HepG2 (cell line): ENCODE measurements around the gene HEPACAM2. TPM values are rescaled to one million over a fixed set of nuclear protein-coding genes. Genes with fewer than 3 reads are reported as not detected.

Experiments used
- MATR3 ChIP-seq: sonication (generic); formaldehyde crosslinking; IDR thresholded peaks from 2 replicates; pipeline ENCODE4 v1.4.0; 2020; ENCODE audit warnings: missing genetic modification reagents
- ONECUT2 ChIP-seq: sonication (generic); formaldehyde crosslinking; IDR thresholded peaks from 2 replicates; pipeline ENCODE4 v1.4.0; 2020; ENCODE audit warnings: missing genetic modification reagents
- SPEN ChIP-seq: sonication (generic); formaldehyde crosslinking; IDR thresholded peaks from 2 replicates; pipeline ENCODE4 v1.5.1; 2020; ENCODE audit warnings: low read depth, mild to moderate bottlenecking, missing genetic modification reagents
- ZNF484 ChIP-seq: sonication (generic); formaldehyde crosslinking; IDR thresholded peaks from 2 replicates; pipeline ENCODE4 v1.5.1; 2020; ENCODE audit warnings: mild to moderate bottlenecking, low read depth, missing genetic modification reagents, borderline replicate concordance
- ZNF737 ChIP-seq: sonication (generic); formaldehyde crosslinking; IDR thresholded peaks from 2 replicates; pipeline ENCODE4 v1.5.0; 2020; ENCODE audit warnings: missing genetic modification reagents, mild to moderate bottlenecking, borderline replicate concordance
- ZNF75D ChIP-seq: sonication (generic); formaldehyde crosslinking; IDR thresholded peaks from 2 replicates; pipeline ENCODE4 v1.8.1; 2023; ENCODE audit warnings: missing genetic modification reagents, mild to moderate bottlenecking, borderline replicate concordance
- ZNF883 ChIP-seq: sonication (generic); formaldehyde crosslinking; IDR thresholded peaks from 2 replicates; pipeline ENCODE4 v1.5.1; 2020; ENCODE audit warnings: mild to moderate bottlenecking, missing genetic modification reagents; ENCODE audit errors: not compliant biosample characterization
- polyA plus RNA-seq, 8 experiments: library from polyadenylated mRNA; depleted of rRNA in 3 of 8; stranded (reverse) in 7 of 8; unstranded in 1 of 8; fragments of >200 nt; fragmentation: Illumina TruSeq in 4 of 8; extraction: Trizol in 4 of 8; gene quantifications; 2 replicates each; pipeline versions ENCODE4 v1.2.1 to v1.2.3, GENCODE V29; 2011 to 2016; ENCODE audit warnings: low read depth in 4 of 8, missing spikeins in 1 of 8, mixed read lengths in 1 of 8; ENCODE audit not compliant: insufficient read depth in 1 of 8
- total RNA-seq, 5 experiments: library from RNA; depleted of rRNA; stranded (reverse); fragments of >200 nt; fragmentation: Illumina TruSeq; extraction: Trizol; gene quantifications; 2 replicates each; pipeline ENCODE4 v1.2.3, GENCODE V29; 2016; ENCODE audit warnings: low read depth in 1 of 5
- TF ChIP-seq, protein P1 (sequence below): sonication (generic); formaldehyde crosslinking; IDR thresholded peaks from 2 replicates; pipeline ENCODE4 v1.4.0; 2020; ENCODE audit warnings: missing genetic modification reagents, borderline replicate concordance
- TF ChIP-seq, protein P2 (sequence below): sonication (generic); formaldehyde crosslinking; IDR thresholded peaks from 2 replicates; pipeline ENCODE4 v1.5.1; 2020; ENCODE audit warnings: mild to moderate bottlenecking, missing genetic modification reagents, borderline replicate concordance
- TF ChIP-seq, protein P3 (sequence below): sonication (generic); formaldehyde crosslinking; IDR thresholded peaks from 2 replicates; pipeline ENCODE4 v1.4.0; 2020; ENCODE audit warnings: missing genetic modification reagents
- TF ChIP-seq, protein P4 (sequence below): sonication (generic); formaldehyde crosslinking; IDR thresholded peaks from 2 replicates; pipeline ENCODE4 v1.4.0; 2020; ENCODE audit warnings: missing genetic modification reagents, borderline replicate concordance
- TF ChIP-seq, protein P5 (sequence below): sonication (generic); formaldehyde crosslinking; IDR thresholded peaks from 2 replicates; pipeline ENCODE4 v1.8.0; 2022; ENCODE audit warnings: missing genetic modification reagents, mild to moderate bottlenecking, moderate library complexity, borderline replicate concordance

Gene HEPACAM2
- total and polyA plus RNA-seq, 2 of the 13 experiments (the other 11 are each of a cell fraction or from before 2014, with no cell fraction given): not detected

DNA sequence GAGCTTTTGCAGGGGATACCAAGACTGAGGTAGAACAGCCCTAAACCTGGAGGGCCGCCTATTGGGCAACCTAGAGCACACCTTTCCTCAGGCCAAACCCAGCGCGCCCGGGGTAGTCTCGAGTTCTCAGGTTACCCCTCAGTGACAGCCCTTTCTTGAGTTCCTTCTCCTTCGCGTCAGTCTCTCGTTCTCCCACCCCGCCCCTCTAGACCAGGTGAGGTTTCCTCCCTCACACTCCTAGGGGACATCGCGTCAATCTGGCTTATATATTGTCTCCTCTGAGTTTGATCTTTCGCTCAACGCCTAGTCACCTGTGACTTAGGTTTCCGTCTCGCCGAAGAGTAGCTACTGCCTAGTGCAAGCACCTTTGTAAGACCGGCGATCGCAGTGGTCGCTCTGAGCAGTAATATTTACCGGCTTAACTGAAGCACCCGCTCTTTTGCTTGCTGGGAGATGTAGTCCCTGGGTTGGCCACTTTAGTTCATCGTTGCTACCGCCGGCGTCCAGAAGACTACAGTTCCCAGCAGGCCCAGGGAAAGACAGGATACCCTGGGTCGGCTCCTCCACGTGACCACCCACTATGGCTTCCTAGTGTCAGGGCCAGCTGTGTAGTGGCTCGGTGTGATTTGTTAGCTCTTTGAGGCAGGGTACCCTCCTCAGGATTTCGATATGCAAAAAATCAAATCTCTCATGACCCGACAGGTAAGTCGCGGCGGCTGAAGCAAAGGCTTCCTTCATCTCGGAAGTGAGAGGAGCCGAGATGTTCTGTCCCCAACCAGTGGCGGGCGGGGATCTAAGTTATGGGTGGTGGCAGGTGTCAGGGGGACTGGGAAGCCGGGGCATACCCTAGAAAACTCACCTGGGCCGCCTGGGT lies 5.8 kb upstream of the HEPACAM2 start, which contains the start of gene VPS50 (continued):
- TF ChIP-seq, protein P1, sequence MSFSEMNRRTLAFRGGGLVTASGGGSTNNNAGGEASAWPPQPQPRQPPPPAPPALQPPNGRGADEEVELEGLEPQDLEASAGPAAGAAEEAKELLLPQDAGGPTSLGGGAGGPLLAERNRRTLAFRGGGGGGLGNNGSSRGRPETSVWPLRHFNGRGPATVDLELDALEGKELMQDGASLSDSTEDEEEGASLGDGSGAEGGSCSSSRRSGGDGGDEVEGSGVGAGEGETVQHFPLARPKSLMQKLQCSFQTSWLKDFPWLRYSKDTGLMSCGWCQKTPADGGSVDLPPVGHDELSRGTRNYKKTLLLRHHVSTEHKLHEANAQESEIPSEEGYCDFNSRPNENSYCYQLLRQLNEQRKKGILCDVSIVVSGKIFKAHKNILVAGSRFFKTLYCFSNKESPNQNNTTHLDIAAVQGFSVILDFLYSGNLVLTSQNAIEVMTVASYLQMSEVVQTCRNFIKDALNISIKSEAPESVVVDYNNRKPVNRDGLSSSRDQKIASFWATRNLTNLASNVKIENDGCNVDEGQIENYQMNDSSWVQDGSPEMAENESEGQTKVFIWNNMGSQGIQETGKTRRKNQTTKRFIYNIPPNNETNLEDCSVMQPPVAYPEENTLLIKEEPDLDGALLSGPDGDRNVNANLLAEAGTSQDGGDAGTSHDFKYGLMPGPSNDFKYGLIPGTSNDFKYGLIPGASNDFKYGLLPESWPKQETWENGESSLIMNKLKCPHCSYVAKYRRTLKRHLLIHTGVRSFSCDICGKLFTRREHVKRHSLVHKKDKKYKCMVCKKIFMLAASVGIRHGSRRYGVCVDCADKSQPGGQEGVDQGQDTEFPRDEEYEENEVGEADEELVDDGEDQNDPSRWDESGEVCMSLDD: no peak
- TF ChIP-seq MATR3 (CRISPR knock-in tag) (no peak), ZNF75D (CRISPR knock-in tag) (no peak), SPEN (0 out of 2 replicates have a peak, but pooled peaks have one; percentile 35), ZNF484 (CRISPR knock-in tag) (no peak), ZNF883 (CRISPR knock-in tag) (no peak), ZNF737 (no peak; the same call in 1 of the 2 replicates), ONECUT2 (CRISPR knock-in tag) (no peak)
- TF ChIP-seq, protein P2, sequence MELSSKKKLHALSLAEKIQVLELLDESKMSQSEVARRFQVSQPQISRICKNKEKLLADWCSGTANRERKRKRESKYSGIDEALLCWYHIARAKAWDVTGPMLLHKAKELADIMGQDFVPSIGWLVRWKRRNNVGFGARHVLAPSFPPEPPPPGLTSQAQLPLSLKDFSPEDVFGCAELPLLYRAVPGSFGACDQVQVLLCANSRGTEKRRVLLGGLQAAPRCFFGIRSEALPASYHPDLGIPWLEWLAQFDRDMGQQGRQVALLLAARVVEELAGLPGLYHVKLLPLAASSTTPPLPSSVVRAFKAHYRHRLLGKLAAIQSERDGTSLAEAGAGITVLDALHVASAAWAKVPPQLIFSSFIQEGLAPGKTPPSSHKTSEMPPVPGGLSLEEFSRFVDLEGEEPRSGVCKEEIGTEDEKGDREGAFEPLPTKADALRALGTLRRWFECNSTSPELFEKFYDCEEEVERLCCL (CRISPR knock-in tag): no peak
- TF ChIP-seq, protein P3, sequence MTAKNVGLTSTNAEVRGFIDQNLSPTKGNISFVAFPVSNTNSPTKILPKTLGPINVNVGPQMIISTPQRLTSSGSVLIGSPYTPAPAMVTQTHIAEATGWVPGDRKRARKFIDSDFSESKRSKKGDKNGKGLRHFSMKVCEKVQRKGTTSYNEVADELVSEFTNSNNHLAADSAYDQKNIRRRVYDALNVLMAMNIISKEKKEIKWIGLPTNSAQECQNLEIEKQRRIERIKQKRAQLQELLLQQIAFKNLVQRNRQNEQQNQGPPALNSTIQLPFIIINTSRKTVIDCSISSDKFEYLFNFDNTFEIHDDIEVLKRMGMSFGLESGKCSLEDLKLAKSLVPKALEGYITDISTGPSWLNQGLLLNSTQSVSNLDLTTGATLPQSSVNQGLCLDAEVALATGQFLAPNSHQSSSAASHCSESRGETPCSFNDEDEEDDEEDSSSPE (CRISPR knock-in tag): peak; percentile 69
- TF ChIP-seq, protein P4, sequence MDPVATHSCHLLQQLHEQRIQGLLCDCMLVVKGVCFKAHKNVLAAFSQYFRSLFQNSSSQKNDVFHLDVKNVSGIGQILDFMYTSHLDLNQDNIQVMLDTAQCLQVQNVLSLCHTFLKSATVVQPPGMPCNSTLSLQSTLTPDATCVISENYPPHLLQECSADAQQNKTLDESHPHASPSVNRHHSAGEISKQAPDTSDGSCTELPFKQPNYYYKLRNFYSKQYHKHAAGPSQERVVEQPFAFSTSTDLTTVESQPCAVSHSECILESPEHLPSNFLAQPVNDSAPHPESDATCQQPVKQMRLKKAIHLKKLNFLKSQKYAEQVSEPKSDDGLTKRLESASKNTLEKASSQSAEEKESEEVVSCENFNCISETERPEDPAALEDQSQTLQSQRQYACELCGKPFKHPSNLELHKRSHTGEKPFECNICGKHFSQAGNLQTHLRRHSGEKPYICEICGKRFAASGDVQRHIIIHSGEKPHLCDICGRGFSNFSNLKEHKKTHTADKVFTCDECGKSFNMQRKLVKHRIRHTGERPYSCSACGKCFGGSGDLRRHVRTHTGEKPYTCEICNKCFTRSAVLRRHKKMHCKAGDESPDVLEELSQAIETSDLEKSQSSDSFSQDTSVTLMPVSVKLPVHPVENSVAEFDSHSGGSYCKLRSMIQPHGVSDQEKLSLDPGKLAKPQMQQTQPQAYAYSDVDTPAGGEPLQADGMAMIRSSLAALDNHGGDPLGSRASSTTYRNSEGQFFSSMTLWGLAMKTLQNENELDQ: no peak
- TF ChIP-seq, protein P5, sequence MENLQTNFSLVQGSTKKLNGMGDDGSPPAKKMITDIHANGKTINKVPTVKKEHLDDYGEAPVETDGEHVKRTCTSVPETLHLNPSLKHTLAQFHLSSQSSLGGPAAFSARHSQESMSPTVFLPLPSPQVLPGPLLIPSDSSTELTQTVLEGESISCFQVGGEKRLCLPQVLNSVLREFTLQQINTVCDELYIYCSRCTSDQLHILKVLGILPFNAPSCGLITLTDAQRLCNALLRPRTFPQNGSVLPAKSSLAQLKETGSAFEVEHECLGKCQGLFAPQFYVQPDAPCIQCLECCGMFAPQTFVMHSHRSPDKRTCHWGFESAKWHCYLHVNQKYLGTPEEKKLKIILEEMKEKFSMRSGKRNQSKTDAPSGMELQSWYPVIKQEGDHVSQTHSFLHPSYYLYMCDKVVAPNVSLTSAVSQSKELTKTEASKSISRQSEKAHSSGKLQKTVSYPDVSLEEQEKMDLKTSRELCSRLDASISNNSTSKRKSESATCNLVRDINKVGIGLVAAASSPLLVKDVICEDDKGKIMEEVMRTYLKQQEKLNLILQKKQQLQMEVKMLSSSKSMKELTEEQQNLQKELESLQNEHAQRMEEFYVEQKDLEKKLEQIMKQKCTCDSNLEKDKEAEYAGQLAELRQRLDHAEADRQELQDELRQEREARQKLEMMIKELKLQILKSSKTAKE (CRISPR knock-in tag): no peak
